SW 1271 (cell line): ENCODE measurements around the gene SNAPC2.

Source experiments
- DNase-seq, 2 experiments: peaks; one replicate each; lab custom pipeline; 2025; lab: John Stamatoyannopoulos, UW

Gene SNAPC2

GRCh38 chr19:7968796-7969554 is 48.8 kb downstream of the SNAPC2 start:
- no peak for DNase-seq

- no peak for DNase-seq
These were observed 49.4 kb downstream of the SNAPC2 start for GRCh38 chr19:7969555-7969939.

- DNase-seq: peak in 1 of 2 experiments; percentile 11
These were observed 50.7 kb downstream of the SNAPC2 start for GRCh38 chr19:7970716-7971448.

- no peak for DNase-seq
These were observed 51.7 kb downstream of the SNAPC2 start for GRCh38 chr19:7971553-7972520.
